K562 (cell line): ENCODE measurements around the gene ATP6V0A1. TPM values are rescaled to one million over a fixed set of nuclear protein-coding genes. Genes with fewer than 3 reads are reported as not detected.

ENCODE experiments used
- CHAMP1 ChIP-seq: fragments of 450-650 bp; IDR thresholded peaks from 2 replicates; pipeline ENCODE4 v1.6.1; 2016; ENCODE audit warnings: mild to moderate bottlenecking
- ELF2 ChIP-seq: fragments of 250-450 bp; sonication (Bioruptor Pico); IDR thresholded peaks from 2 replicates; pipeline ENCODE4 v1.5.0; 2021; ENCODE audit warnings: mild to moderate bottlenecking
- HBP1 ChIP-seq: fragments of 450-650 bp; formaldehyde crosslinking; IDR thresholded peaks from 2 replicates; pipeline ENCODE4 v1.4.0; 2022; ENCODE audit warnings: missing genetic modification characterization
- HLTF ChIP-seq: fragments of 450-650 bp; IDR thresholded peaks from 2 replicates; pipeline ENCODE4 v1.6.1; 2016
- HNRNPL ChIP-seq: fragments of 200-400 bp; formaldehyde crosslinking; IDR thresholded peaks from 2 replicates; pipeline ENCODE4 v1.6.1; 2017; ENCODE audit warnings: low read depth, mild to moderate bottlenecking, low read length
- MCM5 ChIP-seq: fragments of 450-650 bp; IDR thresholded peaks from 2 replicates; pipeline ENCODE4 v1.6.1; 2016; ENCODE audit warnings: low read depth
- RAD21 ChIP-seq, 2 experiments: fragments of 250-450 bp in 1 of 2; fragments of 450-650 bp in 1 of 2; sonication (Bioruptor Pico) in 1 of 2; formaldehyde crosslinking in 1 of 2; IDR thresholded peaks in 1 of 2; conservative IDR thresholded peaks in 1 of 2; 2 replicates each; pipeline versions ENCODE4 v1.4.0 to v1.8.0; 2020 to 2022; ENCODE audit warnings: mild to moderate bottlenecking in 2 of 2, moderate library complexity in 1 of 2
- RBM39 ChIP-seq: fragments of 200-400 bp; formaldehyde crosslinking; optimal IDR thresholded peaks from 2 replicates; pipeline ENCODE3; 2018; ENCODE audit warnings: low read depth, low read length
- RFX7 ChIP-seq: fragments of 250-450 bp; sonication (Bioruptor Pico); IDR thresholded peaks from 2 replicates; pipeline ENCODE4 v1.5.1; 2021; ENCODE audit warnings: mild to moderate bottlenecking
- SLC30A9 ChIP-seq: fragments of 250-450 bp; sonication (Bioruptor Pico); IDR thresholded peaks from 2 replicates; pipeline ENCODE4 v1.8.0; 2022; ENCODE audit warnings: mild to moderate bottlenecking, moderate library complexity
- SMAD4 ChIP-seq: fragments of 250-450 bp; sonication (Bioruptor Pico); conservative IDR thresholded peaks from 2 replicates; pipeline ENCODE4 v1.8.0; 2021; ENCODE audit warnings: inconsistent platforms, mild to moderate bottlenecking, moderate library complexity
- SRSF3 ChIP-seq: fragments of 200-400 bp; formaldehyde crosslinking; IDR thresholded peaks from 2 replicates; pipeline ENCODE4 v1.6.1; 2016; ENCODE audit warnings: mild to moderate bottlenecking, low read length, moderate library complexity; ENCODE audit not compliant: insufficient read depth
- U2AF1 ChIP-seq: fragments of 200-400 bp; formaldehyde crosslinking; optimal IDR thresholded peaks from 2 replicates; pipeline ENCODE3; 2017; ENCODE audit warnings: mild to moderate bottlenecking, low read depth, low read length, moderate library complexity
- ZBTB8A ChIP-seq: fragments of 450-650 bp; IDR thresholded peaks from 2 replicates; pipeline ENCODE4 v1.6.1; 2018; ENCODE audit warnings: mild to moderate bottlenecking, moderate library complexity; ENCODE audit not compliant: partially characterized antibody
- ZC3H11A ChIP-seq: IDR thresholded peaks from 2 replicates; pipeline ENCODE4 v1.6.1; 2012; ENCODE audit warnings: low read depth, low read length, improper control_type of control experiment
- ZNF311 ChIP-seq: fragments of 250-450 bp; sonication (Bioruptor Pico); IDR thresholded peaks from 2 replicates; pipeline ENCODE4 v1.4.0; 2020; ENCODE audit warnings: mild to moderate bottlenecking, moderate library complexity
- ZNF41 ChIP-seq: fragments of 250-450 bp; sonication (Bioruptor Pico); conservative IDR thresholded peaks from 2 replicates; pipeline ENCODE4 v1.4.0; 2020; ENCODE audit warnings: mild to moderate bottlenecking
- ZNF449 ChIP-seq: fragments of 250-450 bp; sonication (Bioruptor Pico); IDR thresholded peaks from 2 replicates; pipeline ENCODE4 v1.8.0; 2022; ENCODE audit warnings: moderate library complexity, mild to moderate bottlenecking, inconsistent platforms
- polyA plus RNA-seq, 8 experiments: library from polyadenylated mRNA; depleted of rRNA in 4 of 8; stranded (reverse) in 5 of 8; unstranded in 3 of 8; fragments of >200 nt; fragmentation: Nextera tagmentation in 2 of 8; fragmentation: Illumina TruSeq in 1 of 8; extraction: Ambion mirVana in 2 of 8; extraction: Trizol in 1 of 8; gene quantifications; 2 replicates each; pipeline versions ENCODE4 v1.2.1 to v1.2.3, GENCODE V29; 2011 to 2014; ENCODE audit warnings: inconsistent platforms in 1 of 8, missing spikeins in 1 of 8
- total RNA-seq, 7 experiments: library from RNA; depleted of rRNA in 6 of 7; stranded (reverse); fragments of >200 nt in 6 of 7; fragmentation: Illumina TruSeq in 2 of 7; extraction: Trizol in 2 of 7; gene quantifications; 2 replicates each; pipeline versions ENCODE4 v1.2.1 to v1.2.3, GENCODE V29; 2011 to 2021; ENCODE audit warnings: low replicate concordance in 1 of 7

The ATP6V0A1 gene
- total and polyA plus RNA-seq, 9 of the 15 experiments (the other 6 are each of a cell fraction or from before 2014, with no cell fraction given), result 11.8 to 158 (median 75.5) TPM

- TF ChIP-seq CHAMP1 (no peak), U2AF1 (no peak), MCM5 (no peak), SMAD4 (peak; percentile 99), HBP1 (CRISPR knock-in tag) (0 out of 2 replicates have a peak, but pooled peaks have one; percentile 69), HNRNPL (no peak), SLC30A9 (CRISPR knock-in tag) (no peak), HLTF (no peak), ZBTB8A (no peak), ELF2 (CRISPR knock-in tag) (peak; percentile 88; the same call in 1 of the 2 replicates), ZNF41 (CRISPR knock-in tag) (peak; percentile 94), SRSF3 (no peak), RFX7 (CRISPR knock-in tag) (peak; percentile 81; the same call in 1 of the 2 replicates), ZNF449 (CRISPR knock-in tag) (peak; percentile 96), RAD21 (CRISPR knock-in tag; conservative IDR thresholded peaks at IDR 0.05 in 1 of 2, IDR thresholded peaks at IDR 0.05 in 1 of 2) (no peak), ZNF311 (CRISPR knock-in tag) (peak; percentile 98), RBM39 (no peak), ZC3H11A (no peak)
Measured at GRCh38 chr17:42535155-42536047, 76.7 kb downstream of the ATP6V0A1 start (continued).
